Left ventricle myocardium inferior (tissue), 1 donor: Measurements from ENCODE around the gene SCN1A. TPM values are rescaled to one million over a fixed set of nuclear protein-coding genes. Genes with fewer than 3 reads are reported as not detected.

ENCODE experiments used
- DNase-seq: peaks from one replicate; pipeline ENCODE4 v3.0.0-alpha.2; 2020
- H3K27ac ChIP-seq: fragments of 200-600 bp; replicated peaks from 2 replicates; pipeline ENCODE4 v1.8.0; 2021
- H3K27me3 ChIP-seq: fragments of 200-600 bp; 2 replicates; pipeline ENCODE4 v1.8.0; 2021; ENCODE audit warnings: low read depth
- H3K36me3 ChIP-seq: fragments of 200-600 bp; 2 replicates; pipeline ENCODE4 v1.8.0; 2021
- H3K4me1 ChIP-seq: fragments of 200-600 bp; 2 replicates; pipeline ENCODE4 v1.8.0; 2021
- H3K4me3 ChIP-seq: fragments of 200-600 bp; 2 replicates; pipeline ENCODE4 v1.8.0; 2021; ENCODE audit warnings: mild to moderate bottlenecking, moderate library complexity
- H3K9me3 ChIP-seq: fragments of 200-600 bp; replicated peaks from 2 replicates; pipeline ENCODE4 v1.8.0; 2021
- CTCF ChIP-seq: fragments of 200-600 bp; IDR thresholded peaks from 2 replicates; pipeline ENCODE4 v1.8.0; 2021; ENCODE audit warnings: antibody characterized with exemption, mild to moderate bottlenecking, borderline replicate concordance
- intact Hi-C: fragments of 100-400 bp; cut with micrococcal nuclease; formaldehyde crosslinking; loops from one replicate; pipeline ENCODE4 v1.11.0; 2022
- total RNA-seq: library from RNA; stranded (reverse); fragmentation: NEBNext Ultra II Directional; extraction: Animal tissue kit (Norgen Biotek cat#: 25700); gene quantifications from one replicate; pipeline ENCODE4 v1.2.1, GENCODE V29; 2021
- donor health status: DM: no; HTN: yes; CAD: no; lungs with severe emphysema.

The SCN1A gene
- total RNA-seq, 1 donor from 2014 or later, result 0.63 TPM

DNA sequence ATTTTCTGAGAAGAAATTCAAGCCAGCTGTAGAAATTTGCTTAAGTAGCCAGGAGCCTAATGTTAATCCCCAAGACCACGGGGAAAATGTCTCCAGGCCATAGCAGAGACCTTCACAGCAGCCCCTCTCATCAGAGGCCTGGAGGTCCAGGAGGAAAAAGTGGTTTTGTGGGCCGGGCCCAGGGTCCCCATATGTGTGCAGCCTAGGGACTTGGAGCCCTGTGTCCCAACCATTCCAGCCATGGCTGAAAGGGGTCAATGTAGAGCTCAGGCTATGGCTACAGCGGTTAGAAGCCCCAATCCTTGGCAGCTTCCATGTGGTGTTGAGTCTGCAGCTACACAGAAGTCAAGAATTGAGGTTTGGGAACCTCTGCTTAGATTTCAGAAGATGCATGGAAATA is 160.1 kb downstream of the SCN1A start:
- H3K27me3 ChIP-seq, result peaks cover 7% of the 10 kb centered on the region
- no peaks in the 10 kb centered on the region for H3K4me1 ChIP-seq
- H3K4me3 ChIP-seq, result no peak overlapping the region
- DNase-seq, result no peak
- no peak overlapping the region for H3K27ac ChIP-seq
- intact Hi-C loops, result no loop called here
- no peaks in the 10 kb centered on the region for H3K36me3 ChIP-seq
- no peak for TF ChIP-seq CTCF
- no peaks in the 10 kb centered on the region for H3K9me3 ChIP-seq

GRCh38 chr2:165961818-165962217 is 166.0 kb downstream of the SCN1A start:
- no peaks in the 10 kb centered on the region for H3K36me3 ChIP-seq
- no peak overlapping the region for H3K27ac ChIP-seq
- no peak for DNase-seq
- H3K27me3 ChIP-seq, result no peaks in the 10 kb centered on the region
- H3K4me3 ChIP-seq, result no peak overlapping the region
- H3K4me1 ChIP-seq, result no peaks in the 10 kb centered on the region
- no peaks in the 10 kb centered on the region for H3K9me3 ChIP-seq
- no peak for TF ChIP-seq CTCF
- intact Hi-C loops, result loop anchor here (5.0 kb wide), 1 partner anchor 155 kb away; no protein-coding TSS in a partner anchor

- no peaks in the 10 kb centered on the region for H3K9me3 ChIP-seq
- H3K27me3 ChIP-seq, result no peaks in the 10 kb centered on the region
- TF ChIP-seq CTCF, result no peak
- peaks cover 9% of the 10 kb centered on the region for H3K4me1 ChIP-seq
- no peak for DNase-seq
- H3K36me3 ChIP-seq, result no peaks in the 10 kb centered on the region
- intact Hi-C loops, result no loop called here
- H3K27ac ChIP-seq, result no peak overlapping the region
- H3K4me3 ChIP-seq, result no peak overlapping the region
Measured at GRCh38 chr2:165959371-165959770, 168.4 kb downstream of the SCN1A start.

- no peak for DNase-seq
- Histone ChIP-seq H3K9me3 (no peaks in the 10 kb centered on the region), H3K4me1 (peaks cover 13% of the 10 kb centered on the region), H3K36me3 (no peaks in the 10 kb centered on the region), H3K27ac (no peak overlapping the region), H3K27me3 (no peaks in the 10 kb centered on the region), H3K4me3 (no peak overlapping the region)
- no peak for TF ChIP-seq CTCF
- intact Hi-C loops, result no loop called here
Measured at GRCh38 chr2:165958313-165958960, 169.4 kb downstream of the SCN1A start.

DNA sequence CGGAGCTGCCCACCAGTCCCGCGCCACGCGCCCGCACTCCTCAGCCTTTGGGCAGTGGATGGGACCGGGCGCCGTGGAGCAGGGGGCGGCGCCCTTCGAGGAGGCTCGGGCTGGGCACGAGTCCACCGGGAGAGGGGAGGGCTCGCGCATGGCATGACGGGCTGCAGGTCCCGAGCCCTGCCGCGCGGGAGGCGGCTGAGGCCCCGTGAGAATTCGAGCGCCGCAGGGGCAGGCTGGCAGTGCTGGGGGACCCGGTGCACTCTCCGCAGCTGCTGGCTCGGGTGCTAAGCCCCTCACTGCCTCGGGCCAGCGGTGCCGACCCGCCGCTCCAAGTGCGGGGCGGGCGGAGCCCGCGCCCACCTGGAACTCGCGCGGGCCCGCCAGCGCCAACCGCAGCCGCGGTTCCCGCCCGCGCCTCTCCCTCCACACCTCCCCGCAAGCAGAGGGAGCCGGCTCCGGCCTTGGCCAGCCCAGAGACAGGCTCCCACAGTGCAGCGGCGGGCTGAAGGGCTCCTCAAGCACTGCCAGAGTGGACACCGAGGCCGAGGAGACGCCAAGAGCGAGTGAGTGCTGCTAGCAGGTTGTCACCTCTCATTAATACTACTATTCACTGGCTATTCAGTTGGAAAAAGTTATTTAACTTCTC is 170.7 kb downstream of the SCN1A start:
- Histone ChIP-seq H3K27me3 (no peaks in the 10 kb centered on the region), H3K36me3 (no peaks in the 10 kb centered on the region), H3K4me3 (peak overlapping the region; percentile 32), H3K4me1 (peaks cover 26% of the 10 kb centered on the region), H3K27ac (no peak overlapping the region), H3K9me3 (no peaks in the 10 kb centered on the region)
- no peak for DNase-seq
- no peak for TF ChIP-seq CTCF
- intact Hi-C loops, result no loop called here
